Gastrocnemius medialis (tissue), 4 donors: ENCODE measurements around the gene URB2.
"Not testable (repeated sequence)": the region's sequence is repeated elsewhere in the genome, so short reads cannot be mapped to it uniquely, and the experiment has no call there.

Experiments
- CTCF ChIP-seq, 5 experiments: fragments of 450-650 bp in 3 of 5; fragments of 200-600 bp in 2 of 5; sonication (generic) in 2 of 5; IDR thresholded peaks in 4 of 5; conservative IDR thresholded peaks in 1 of 5; 1 replicate in 4 of 5; 2 replicates in 1 of 5; pipeline ENCODE4 v1.5.1; 2016 to 2019; ENCODE audit warnings: antibody characterized with exemption in 5 of 5, mild to moderate bottlenecking in 3 of 5, moderate library complexity in 3 of 5
- POLR2A ChIP-seq, 2 donors: fragments of 450-650 bp; IDR thresholded peaks; one replicate each; pipeline ENCODE4 v1.6.1; 2017; ENCODE audit warnings: antibody characterized with exemption in 2 of 2, mild to moderate bottlenecking in 2 of 2, moderate library complexity in 2 of 2

- not testable (repeated sequence) for TF ChIP-seq CTCF (IDR thresholded peaks at IDR 0.05 in 4 of 5, conservative IDR thresholded peaks at IDR 0.05 in 1 of 5); POLR2A (IDR thresholded peaks at IDR 0.05)
Observed at GRCh38 chr1:229595876-229596275, 30.2 kb upstream of the URB2 start.
